K562 (cell line): ENCODE data around the gene GRAMD2A. TPM values are rescaled to one million over a fixed set of nuclear protein-coding genes. Genes with fewer than 3 reads are reported as not detected.
A peak's percentile ranks its signal among the peaks of the same experiment; 100 is the strongest.

Source experiments
- ATAC-seq: fragments of 200-7000 bp; cut with Tn5 transposase; 3 replicates; pipeline ENCODE4 v1.9.1; 2020; ENCODE audit warnings: moderate library complexity
- BruUV-seq: library from RNA; stranded (reverse); fragments of 400-500 nt; replicated peaks from 2 replicates; lab custom pipeline; 2021; lab: Mats Ljungman, UMichigan
- CTCF ChIA-PET: fragments of 300-600 bp; formaldehyde crosslinking; extraction: SDS; loops from one replicate; lab custom pipeline; 2021; ENCODE audit warnings: low intra/inter-chr PET ratio; lab: Yijun Ruan, JAX
- POLR2A ChIA-PET: fragments of 300-600, 350-650 bp; sonication (Branson Sonifier 250); formaldehyde crosslinking; extraction: SDS; loops from one replicate; lab custom pipeline; 2021; ENCODE audit warnings: antibody characterized with exemption, inconsistent platforms; lab: Yijun Ruan, JAX
- DNase-seq, 4 experiments: peaks; one replicate each; pipeline versions ENCODE4 v3.0.0 to v3.0.0-alpha.2; 2011 to 2018; ENCODE audit warnings: low spot score in 3 of 4, mixed read lengths in 3 of 4; ENCODE audit errors: extremely low read depth in 1 of 4
- FAIRE-seq: peaks from 2 replicates; lab custom pipeline; 2011; peaks lifted over from hg19 to GRCh38; lab: Jason Lieb, UNC
- H2AFZ ChIP-seq: 2 replicates; pipeline ENCODE4 v1.6.0; 2011; ENCODE audit warnings: low read depth, low read length, control low read depth, inconsistent platforms
- H3K27ac ChIP-seq: fragments of 200-600 bp; 3 replicates; pipeline ENCODE4 v1.8.0; 2011; ENCODE audit warnings: low read depth, mild to moderate bottlenecking, control low read depth, inconsistent platforms, low read length, moderate library complexity, mixed read lengths; ENCODE audit errors: extremely low read depth
- H3K27me3 ChIP-seq, 2 experiments: fragments of 300-600 bp in 1 of 2; 2 replicates in 1 of 2; 3 replicates in 1 of 2; pipeline versions ENCODE4 v1.6.0 to v1.8.0; 2011; ENCODE audit warnings: inconsistent platforms in 2 of 2, low read length in 2 of 2, mild to moderate bottlenecking in 1 of 2, mixed read lengths in 1 of 2, moderate library complexity in 1 of 2; ENCODE audit not compliant: control insufficient read depth in 2 of 2, insufficient read depth in 2 of 2
- H3K36me3 ChIP-seq: fragments of 300-600 bp; 3 replicates; pipeline ENCODE4 v1.8.0; 2011; ENCODE audit warnings: mild to moderate bottlenecking, low read length, inconsistent platforms; ENCODE audit not compliant: control insufficient read depth, insufficient read depth
- H3K4me1 ChIP-seq, 2 experiments: fragments of 200-600 bp in 1 of 2; replicated peaks in 1 of 2; 2 replicates in 1 of 2; 3 replicates in 1 of 2; pipeline versions ENCODE4 v1.5.1 to v1.8.0; 2011; ENCODE audit warnings: inconsistent platforms in 2 of 2, low read length in 2 of 2, mild to moderate bottlenecking in 1 of 2, mixed read lengths in 1 of 2, moderate library complexity in 1 of 2; ENCODE audit not compliant: control insufficient read depth in 2 of 2, insufficient read depth in 2 of 2
- H3K4me2 ChIP-seq: 2 replicates; pipeline ENCODE4 v1.6.1; 2011; ENCODE audit warnings: low read length, control low read depth, inconsistent platforms, mixed read lengths; ENCODE audit not compliant: insufficient read depth
- H3K4me3 ChIP-seq: fragments of 200-600 bp; sonication (generic), shearing (Covaris generic); 2 replicates; pipeline ENCODE4 v1.5.1; 2016; ENCODE audit warnings: control low read depth, inconsistent platforms
- H3K79me2 ChIP-seq: fragments of 200-600 bp; 3 replicates; pipeline ENCODE4 v1.8.0; 2011; ENCODE audit warnings: low read length, inconsistent platforms; ENCODE audit not compliant: control insufficient read depth, insufficient read depth
- H3K9ac ChIP-seq, 2 experiments: 2 replicates each; pipeline versions ENCODE4 v1.6.0 to v1.6.1; 2011; ENCODE audit warnings: low read depth in 2 of 2, low read length in 2 of 2, control low read depth in 1 of 2, inconsistent platforms in 1 of 2, mild to moderate bottlenecking in 1 of 2, mixed read lengths in 1 of 2; ENCODE audit not compliant: insufficient read depth in 1 of 2
- H3K9me1 ChIP-seq: one replicate; pipeline ENCODE4 v1.6.0; 2011; ENCODE audit warnings: inconsistent platforms, mild to moderate bottlenecking, low read length, moderate library complexity; ENCODE audit not compliant: control insufficient read depth, insufficient read depth
- H3K9me3 ChIP-seq: replicated peaks from 2 replicates; pipeline ENCODE4 v1.5.1; 2011; ENCODE audit warnings: low read depth, low read length, inconsistent platforms; ENCODE audit not compliant: control insufficient read depth, insufficient read depth
- H4K20me1 ChIP-seq: replicated peaks from 2 replicates; pipeline ENCODE4 v1.6.1; 2011; ENCODE audit warnings: low read length, inconsistent platforms, mixed read lengths; ENCODE audit not compliant: control insufficient read depth, insufficient read depth
- ARID1B ChIP-seq: fragments of 450-650 bp; IDR thresholded peaks from 2 replicates; pipeline ENCODE4 v1.6.1; 2016; ENCODE audit warnings: antibody characterized with exemption, mild to moderate bottlenecking, inconsistent platforms
- C11orf30 ChIP-seq: fragments of 450-650 bp; IDR thresholded peaks from 2 replicates; pipeline ENCODE4 v1.6.1; 2016; ENCODE audit warnings: low read depth, mild to moderate bottlenecking
- ESRRA ChIP-seq: fragments of 450-650 bp; IDR thresholded peaks from 2 replicates; pipeline ENCODE4 v1.6.1; 2014; ENCODE audit warnings: low read depth, mild to moderate bottlenecking, moderate library complexity, borderline replicate concordance
- HDAC6 ChIP-seq: IDR thresholded peaks from 2 replicates; pipeline ENCODE4 v1.6.1; 2012; ENCODE audit warnings: low read depth, mild to moderate bottlenecking, control low read depth, inconsistent platforms, low read length, moderate library complexity
- HNRNPLL ChIP-seq: fragments of 200-400 bp; formaldehyde crosslinking; IDR thresholded peaks from 2 replicates; pipeline ENCODE4 v1.6.1; 2017; ENCODE audit warnings: low read length, low read depth, mild to moderate bottlenecking; ENCODE audit not compliant: poor library complexity, severe bottlenecking
- LEF1 ChIP-seq: fragments of 450-650 bp; IDR thresholded peaks from 2 replicates; pipeline ENCODE4 v1.6.1; 2016; ENCODE audit warnings: mild to moderate bottlenecking
- MEIS2 ChIP-seq: fragments of 450-650 bp; IDR thresholded peaks from 2 replicates; pipeline ENCODE4 v1.6.1; 2014; ENCODE audit warnings: mild to moderate bottlenecking; ENCODE audit not compliant: partially characterized antibody
- PHB2 ChIP-seq: fragments of 450-650 bp; IDR thresholded peaks from 2 replicates; pipeline ENCODE4 v1.6.1; 2017; ENCODE audit warnings: low read depth
- SAP30 ChIP-seq: fragments of 200-600 bp; sonication (generic); IDR thresholded peaks from 2 replicates; pipeline ENCODE4 v1.6.1; 2012; ENCODE audit warnings: borderline replicate concordance, low read depth, mild to moderate bottlenecking, moderate library complexity, low read length, control low read depth, inconsistent platforms; ENCODE audit not compliant: insufficient read depth, poor library complexity, severe bottlenecking
- SRSF3 ChIP-seq: fragments of 200-400 bp; formaldehyde crosslinking; IDR thresholded peaks from 2 replicates; pipeline ENCODE4 v1.6.1; 2016; ENCODE audit warnings: mild to moderate bottlenecking, low read length, moderate library complexity; ENCODE audit not compliant: insufficient read depth
- ZBTB7A ChIP-seq: IDR thresholded peaks from 2 replicates; pipeline ENCODE4 v1.6.1; 2011; ENCODE audit warnings: low read depth, mild to moderate bottlenecking, low read length, moderate library complexity, borderline replicate concordance; ENCODE audit not compliant: control insufficient read depth
- WGBS: fragments of 100-300 bp; shearing (Covaris generic); methylation state at CpG from one replicate; pipeline ENCODE4 v1.1.6; 2016; ENCODE audit warnings: low coverage, mixed read lengths; ENCODE audit not compliant: insufficient coverage; ENCODE audit errors: missing lambda C conversion rate; 5-methylcytosine and 5-hydroxymethylcytosine counted together
- in situ Hi-C: fragments of 300-500 bp; cut with MboI; formaldehyde crosslinking; loops from 4 replicates; pipeline ENCODE4 v1.15.0; 2018; ENCODE audit warnings: inconsistent platforms, mixed read lengths
- intact Hi-C: fragments of 100-400 bp; cut with micrococcal nuclease; formaldehyde crosslinking; loops from 2 replicates; pipeline ENCODE4 v1.14.2; 2022
- polyA plus RNA-seq, 8 experiments: library from polyadenylated mRNA; depleted of rRNA in 4 of 8; stranded (reverse) in 5 of 8; unstranded in 3 of 8; fragments of >200 nt; fragmentation: Nextera tagmentation in 2 of 8; fragmentation: Illumina TruSeq in 1 of 8; extraction: Ambion mirVana in 2 of 8; extraction: Trizol in 1 of 8; gene quantifications; 2 replicates each; pipeline versions ENCODE4 v1.2.1 to v1.2.3, GENCODE V29; 2011 to 2014; ENCODE audit warnings: inconsistent platforms in 1 of 8, missing spikeins in 1 of 8
- total RNA-seq, 7 experiments: library from RNA; depleted of rRNA in 6 of 7; stranded (reverse); fragments of >200 nt in 6 of 7; fragmentation: Illumina TruSeq in 2 of 7; extraction: Trizol in 2 of 7; gene quantifications; 2 replicates each; pipeline versions ENCODE4 v1.2.1 to v1.2.3, GENCODE V29; 2011 to 2021; ENCODE audit warnings: low replicate concordance in 1 of 7
- TF ChIP-seq, protein P1 (sequence below), 3 experiments: fragments of 200-800 bp in 1 of 3; sonication (Bioruptor generic) in 1 of 3; sonication (generic) in 1 of 3; formaldehyde crosslinking in 1 of 3; IDR thresholded peaks; 2 replicates each; pipeline versions ENCODE4 v1.6.1 to v1.8.0; 2016 to 2022; ENCODE audit warnings: mild to moderate bottlenecking in 2 of 3, missing compliant biosample characterization in 2 of 3, missing genetic modification characterization in 2 of 3, missing genetic modification reagents in 1 of 3
- TF ChIP-seq, protein P2 (sequence below): fragments of 250-450 bp; sonication (Bioruptor Pico); IDR thresholded peaks from 2 replicates; pipeline ENCODE4 v1.6.1; 2021; ENCODE audit warnings: mild to moderate bottlenecking
- TF ChIP-seq, protein P3 (sequence below): IDR thresholded peaks from 2 replicates; pipeline ENCODE4 v1.6.1; 2011; ENCODE audit warnings: borderline replicate concordance, low read depth, mild to moderate bottlenecking, moderate library complexity, low read length; ENCODE audit not compliant: insufficient read depth, poor library complexity, severe bottlenecking
- TF ChIP-seq, protein P4 (sequence below): fragments of 450-650 bp; conservative IDR thresholded peaks from 2 replicates; pipeline ENCODE4 v1.6.1; 2016; ENCODE audit warnings: missing genetic modification characterization, low read depth, mild to moderate bottlenecking, missing compliant biosample characterization, moderate library complexity
- TF ChIP-seq, protein P5 (sequence below): fragments of 450-650 bp; IDR thresholded peaks from 2 replicates; pipeline ENCODE4 v1.6.1; 2016; ENCODE audit warnings: missing biosample characterization, missing genetic modification characterization

GRAMD2A gene
- total and polyA plus RNA-seq, 9 of the 15 experiments (the other 6 are each of a cell fraction or from before 2014, with no cell fraction given), result 0.08 to 0.22 TPM; not detected in 7

DNA sequence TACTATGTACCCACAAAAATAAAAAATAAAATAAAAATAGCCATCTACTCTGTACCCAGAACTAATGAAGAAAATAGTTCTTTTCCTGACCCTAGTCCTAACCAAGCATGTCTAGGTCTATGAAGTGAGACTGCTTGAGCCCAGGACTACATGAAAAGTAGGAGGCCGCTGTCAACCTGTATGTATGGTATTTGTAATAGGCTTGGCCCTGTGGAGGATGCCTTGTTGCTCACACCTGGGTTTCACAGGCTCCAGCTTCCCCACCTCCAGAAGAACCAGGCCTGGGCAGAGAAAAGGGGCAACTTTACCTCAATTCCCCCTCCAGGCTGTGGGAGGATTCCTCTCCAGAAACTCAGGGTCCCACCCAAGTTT is 40.3 kb upstream of the GRAMD2A start:
- H3K27me3 ChIP-seq, result no peaks in the 10 kb centered on the region
- ChIA-PET POLR2A (interaction anchor here (2.0 kb wide), 1 partner anchor 11 kb away, joined by 13 read pairs; no protein-coding TSS in a partner anchor), CTCF (no interaction called here)
- no peak for FAIRE-seq
- BruUV-seq, result no TSS peak
- in situ Hi-C loops (no loop called here), intact Hi-C loops (loop anchor here (2.0 to 10.0 kb wide), 2 partner anchors 35 to 237 kb away; partner anchors contain the start of genes ARIH1 and PARP6)
- WGBS, result 15% methylated on average over 1 of the region's 1 CpG
- no peak overlapping the region for H3K4me3 ChIP-seq
- peak in 2 of 4 experiments; percentile 20 to 26 for DNase-seq
- H3K9ac ChIP-seq, result peak overlapping the region; percentile 18 to 91; a peak in 3 of 4 replicates
- peak overlapping the region; percentile 79 for H2AFZ ChIP-seq
- H3K27ac ChIP-seq, result peak overlapping the region; percentile 97
- peaks cover 13% of the 10 kb centered on the region for H3K79me2 ChIP-seq
- H3K4me2 ChIP-seq, result peak overlapping the region; percentile 96
- peaks cover 21 to 31% of the 10 kb centered on the region in 2 experiments for H3K4me1 ChIP-seq
- H4K20me1 ChIP-seq, result no peaks in the 10 kb centered on the region
- ATAC-seq, result peak; percentile 43
- no peaks in the 10 kb centered on the region for H3K9me3 ChIP-seq
- peaks cover 32% of the 10 kb centered on the region; the same call in 2 of the 3 replicates for H3K36me3 ChIP-seq
- H3K9me1 ChIP-seq, result no peaks in the 10 kb centered on the region
- no peak for TF ChIP-seq C11orf30
- TF ChIP-seq LEF1, result no peak
- TF ChIP-seq, protein P1, sequence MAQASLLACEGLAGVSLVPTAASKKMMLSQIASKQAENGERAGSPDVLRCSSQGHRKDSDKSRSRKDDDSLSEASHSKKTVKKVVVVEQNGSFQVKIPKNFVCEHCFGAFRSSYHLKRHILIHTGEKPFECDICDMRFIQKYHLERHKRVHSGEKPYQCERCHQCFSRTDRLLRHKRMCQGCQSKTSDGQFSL (CRISPR knock-in tag; IDR thresholded peaks at IDR 0.05), result no peak
- TF ChIP-seq, protein P1 (tag; IDR thresholded peaks at IDR 0.05), result no peak
- TF ChIP-seq, protein P2, sequence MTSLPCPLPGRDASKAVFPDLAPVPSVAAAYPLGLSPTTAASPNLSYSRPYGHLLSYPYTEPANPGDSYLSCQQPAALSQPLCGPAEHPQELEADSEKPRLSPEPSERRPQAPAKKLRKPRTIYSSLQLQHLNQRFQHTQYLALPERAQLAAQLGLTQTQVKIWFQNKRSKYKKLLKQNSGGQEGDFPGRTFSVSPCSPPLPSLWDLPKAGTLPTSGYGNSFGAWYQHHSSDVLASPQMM (CRISPR knock-in tag), result no peak
- TF ChIP-seq, protein P3, sequence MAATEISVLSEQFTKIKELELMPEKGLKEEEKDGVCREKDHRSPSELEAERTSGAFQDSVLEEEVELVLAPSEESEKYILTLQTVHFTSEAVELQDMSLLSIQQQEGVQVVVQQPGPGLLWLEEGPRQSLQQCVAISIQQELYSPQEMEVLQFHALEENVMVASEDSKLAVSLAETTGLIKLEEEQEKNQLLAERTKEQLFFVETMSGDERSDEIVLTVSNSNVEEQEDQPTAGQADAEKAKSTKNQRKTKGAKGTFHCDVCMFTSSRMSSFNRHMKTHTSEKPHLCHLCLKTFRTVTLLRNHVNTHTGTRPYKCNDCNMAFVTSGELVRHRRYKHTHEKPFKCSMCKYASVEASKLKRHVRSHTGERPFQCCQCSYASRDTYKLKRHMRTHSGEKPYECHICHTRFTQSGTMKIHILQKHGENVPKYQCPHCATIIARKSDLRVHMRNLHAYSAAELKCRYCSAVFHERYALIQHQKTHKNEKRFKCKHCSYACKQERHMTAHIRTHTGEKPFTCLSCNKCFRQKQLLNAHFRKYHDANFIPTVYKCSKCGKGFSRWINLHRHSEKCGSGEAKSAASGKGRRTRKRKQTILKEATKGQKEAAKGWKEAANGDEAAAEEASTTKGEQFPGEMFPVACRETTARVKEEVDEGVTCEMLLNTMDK, result no peak
- TF ChIP-seq, protein P4, sequence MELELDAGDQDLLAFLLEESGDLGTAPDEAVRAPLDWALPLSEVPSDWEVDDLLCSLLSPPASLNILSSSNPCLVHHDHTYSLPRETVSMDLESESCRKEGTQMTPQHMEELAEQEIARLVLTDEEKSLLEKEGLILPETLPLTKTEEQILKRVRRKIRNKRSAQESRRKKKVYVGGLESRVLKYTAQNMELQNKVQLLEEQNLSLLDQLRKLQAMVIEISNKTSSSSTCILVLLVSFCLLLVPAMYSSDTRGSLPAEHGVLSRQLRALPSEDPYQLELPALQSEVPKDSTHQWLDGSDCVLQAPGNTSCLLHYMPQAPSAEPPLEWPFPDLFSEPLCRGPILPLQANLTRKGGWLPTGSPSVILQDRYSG (tag), result no peak
- no peak for TF ChIP-seq MEIS2
- TF ChIP-seq HNRNPLL, result no peak
- no peak for TF ChIP-seq ZBTB7A
- no peak for TF ChIP-seq ARID1B
- TF ChIP-seq HDAC6, result no peak
- no peak for TF ChIP-seq ESRRA
- TF ChIP-seq PHB2, result no peak
- TF ChIP-seq SAP30, result no peak
- TF ChIP-seq, protein P5, sequence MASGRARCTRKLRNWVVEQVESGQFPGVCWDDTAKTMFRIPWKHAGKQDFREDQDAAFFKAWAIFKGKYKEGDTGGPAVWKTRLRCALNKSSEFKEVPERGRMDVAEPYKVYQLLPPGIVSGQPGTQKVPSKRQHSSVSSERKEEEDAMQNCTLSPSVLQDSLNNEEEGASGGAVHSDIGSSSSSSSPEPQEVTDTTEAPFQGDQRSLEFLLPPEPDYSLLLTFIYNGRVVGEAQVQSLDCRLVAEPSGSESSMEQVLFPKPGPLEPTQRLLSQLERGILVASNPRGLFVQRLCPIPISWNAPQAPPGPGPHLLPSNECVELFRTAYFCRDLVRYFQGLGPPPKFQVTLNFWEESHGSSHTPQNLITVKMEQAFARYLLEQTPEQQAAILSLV (tag), result no peak
- no peak for TF ChIP-seq SRSF3
